Mesenchymal stem cell (in vitro differentiated cells and primary cell): Measurements from ENCODE around the gene PCDHB6.
"Not testable (repeated sequence)": the region's sequence is repeated elsewhere in the genome, so short reads cannot be mapped to it uniquely, and the experiment has no call there.

ENCODE experiments used
- DNase-seq: peaks from one replicate; pipeline ENCODE4 v3.0.0-alpha.2; 2013
- H2AFZ ChIP-seq: one replicate; pipeline ENCODE4 v1.6.1; 2013; ENCODE audit warnings: low read depth, mild to moderate bottlenecking, control low read depth, inconsistent platforms, low read length, moderate library complexity
- H2AK5ac ChIP-seq: 2 replicates; pipeline ENCODE4 v1.6.1; 2013; ENCODE audit warnings: low read length, moderate library complexity, mild to moderate bottlenecking, inconsistent platforms; ENCODE audit not compliant: severe bottlenecking
- H2BK120ac ChIP-seq: one replicate; pipeline ENCODE4 v1.6.1; 2013; ENCODE audit warnings: low read depth, mild to moderate bottlenecking, inconsistent platforms, low read length, moderate library complexity
- H2BK12ac ChIP-seq, 2 experiments: one replicate each; pipeline ENCODE4 v1.6.1; 2013; ENCODE audit warnings: inconsistent platforms in 2 of 2, low read length in 2 of 2, mild to moderate bottlenecking in 2 of 2, moderate library complexity in 2 of 2, control low read depth in 1 of 2
- H2BK15ac ChIP-seq: one replicate; pipeline ENCODE4 v1.6.1; 2013; ENCODE audit warnings: mild to moderate bottlenecking, low read depth, inconsistent platforms; ENCODE audit not compliant: poor library complexity, severe bottlenecking
- H2BK5ac ChIP-seq: 2 replicates; pipeline ENCODE4 v1.6.1; 2013; ENCODE audit warnings: low read depth, mild to moderate bottlenecking, low read length, control low read depth, inconsistent platforms; ENCODE audit not compliant: poor library complexity, severe bottlenecking
- H3K14ac ChIP-seq, 2 experiments: one replicate each; pipeline ENCODE4 v1.6.1; 2013; ENCODE audit warnings: inconsistent platforms in 2 of 2, low read length in 2 of 2, control low read depth in 1 of 2, mild to moderate bottlenecking in 1 of 2, moderate library complexity in 1 of 2
- H3K18ac ChIP-seq, 2 experiments: one replicate each; pipeline ENCODE4 v1.6.1; 2013; ENCODE audit warnings: inconsistent platforms in 2 of 2, low read length in 2 of 2, control low read depth in 1 of 2, low read depth in 1 of 2, mild to moderate bottlenecking in 1 of 2
- H3K23ac ChIP-seq, 2 experiments: one replicate each; pipeline ENCODE4 v1.6.1; 2013; ENCODE audit warnings: inconsistent platforms in 2 of 2, low read length in 2 of 2, mild to moderate bottlenecking in 2 of 2, moderate library complexity in 2 of 2, control low read depth in 1 of 2
- H3K27ac ChIP-seq: 2 replicates; pipeline ENCODE4 v1.5.1; 2013; ENCODE audit warnings: mild to moderate bottlenecking, moderate library complexity, low read length, control low read depth, inconsistent platforms; ENCODE audit not compliant: poor library complexity, severe bottlenecking
- H3K27me3 ChIP-seq, 2 experiments: 2 replicates each; pipeline versions ENCODE4 v1.6.1 to v1.7.0; 2013; ENCODE audit warnings: low read length in 2 of 2, mild to moderate bottlenecking in 2 of 2, moderate library complexity in 2 of 2, control low read depth in 1 of 2, inconsistent platforms in 1 of 2; ENCODE audit not compliant: control insufficient read depth in 1 of 2, insufficient read depth in 1 of 2
- H3K36me3 ChIP-seq, 2 experiments: 2 replicates each; pipeline versions ENCODE4 v1.6.1 to v1.7.0; 2013; ENCODE audit warnings: low read length in 2 of 2, control low read depth in 1 of 2, inconsistent platforms in 1 of 2, low read depth in 1 of 2, mild to moderate bottlenecking in 1 of 2; ENCODE audit not compliant: insufficient read depth in 2 of 2, control insufficient read depth in 1 of 2
- H3K4ac ChIP-seq, 2 experiments: one replicate each; pipeline ENCODE4 v1.6.1; 2013; ENCODE audit warnings: inconsistent platforms in 2 of 2, low read length in 2 of 2, mild to moderate bottlenecking in 2 of 2, moderate library complexity in 2 of 2, control low read depth in 1 of 2, low read depth in 1 of 2
- H3K4me1 ChIP-seq: 2 replicates; pipeline ENCODE4 v1.6.1; 2013; ENCODE audit warnings: low read depth, low read length, control low read depth; ENCODE audit not compliant: control insufficient read depth, insufficient read depth
- H3K4me2 ChIP-seq: 2 replicates; pipeline ENCODE4 v1.6.1; 2013; ENCODE audit warnings: low read length, mild to moderate bottlenecking, inconsistent platforms; ENCODE audit not compliant: poor library complexity, severe bottlenecking
- H3K4me3 ChIP-seq, 2 experiments: 2 replicates each; pipeline versions ENCODE4 v1.5.1 to v1.7.0; 2013; ENCODE audit warnings: low read length in 2 of 2, mild to moderate bottlenecking in 2 of 2, control low read depth in 1 of 2, low read depth in 1 of 2; ENCODE audit not compliant: insufficient read depth in 1 of 2
- H3K79me1 ChIP-seq: replicated peaks from 2 replicates; pipeline ENCODE4 v1.6.1; 2013; ENCODE audit warnings: mild to moderate bottlenecking, control low read depth, low read length, inconsistent platforms; ENCODE audit not compliant: poor library complexity, severe bottlenecking
- H3K9ac ChIP-seq: 2 replicates; pipeline ENCODE4 v1.7.0; 2013; ENCODE audit warnings: mild to moderate bottlenecking, low read length, moderate library complexity
- H3K9me3 ChIP-seq: 2 replicates; pipeline ENCODE4 v1.7.0; 2013; ENCODE audit warnings: mild to moderate bottlenecking, low read length; ENCODE audit not compliant: control insufficient read depth
- H4K8ac ChIP-seq: one replicate; pipeline ENCODE4 v1.6.1; 2013; ENCODE audit warnings: inconsistent platforms, mild to moderate bottlenecking, low read length, moderate library complexity
- H4K91ac ChIP-seq: one replicate; pipeline ENCODE4 v1.6.1; 2013; ENCODE audit warnings: mild to moderate bottlenecking, low read length, inconsistent platforms
- WGBS: methylation state at CpG from one replicate; pipeline ENCODE4 v1.1.7; 2013; ENCODE audit warnings: mixed read lengths; 5-methylcytosine and 5-hydroxymethylcytosine counted together

Gene PCDHB6

DNA sequence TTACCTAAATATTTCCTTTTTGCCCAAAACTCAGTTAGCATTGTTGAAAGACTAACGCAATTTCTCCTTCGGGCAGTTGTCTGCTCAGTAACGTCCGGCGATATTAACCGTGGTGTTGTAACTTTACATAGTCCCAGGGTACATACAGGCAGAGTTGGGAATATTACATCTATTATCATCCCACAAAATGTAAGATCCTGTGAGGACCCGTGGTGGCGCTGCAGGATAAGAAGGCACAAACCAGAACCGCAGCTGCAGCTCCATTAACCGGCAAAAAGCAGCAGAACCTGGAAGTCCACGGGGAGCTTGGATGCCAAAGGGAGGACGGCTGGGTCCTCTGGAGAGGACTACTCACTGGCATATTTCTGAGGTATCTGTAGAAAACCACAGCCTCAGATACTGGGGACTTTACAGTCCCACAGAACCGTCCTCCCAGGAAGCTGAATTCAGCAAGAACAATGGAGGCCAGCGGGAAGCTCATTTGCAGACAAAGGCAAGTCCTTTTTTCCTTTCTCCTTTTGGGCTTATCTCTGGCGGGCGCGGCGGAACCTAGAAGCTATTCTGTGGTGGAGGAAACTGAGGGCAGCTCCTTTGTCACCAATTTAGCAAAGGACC, 27.8 kb downstream of the PCDHB6 start, which contains the start of gene PCDHB8:
TSS of gene PCDHB8 (plus strand) at position 214 of the 615 bp plus-strand sequence. CDS start at position 459, 245 bp downstream.
- H2AFZ ChIP-seq, H2BK5ac ChIP-seq, H3K27ac ChIP-seq, DNase-seq, H3K4me3 ChIP-seq, H3K23ac ChIP-seq, H2BK120ac ChIP-seq, H3K18ac ChIP-seq, H2BK12ac ChIP-seq, H3K36me3 ChIP-seq, H3K14ac ChIP-seq, H3K27me3 ChIP-seq, H2BK15ac ChIP-seq, H3K4me2 ChIP-seq, H3K9ac ChIP-seq, H2AK5ac ChIP-seq, H4K8ac ChIP-seq, H4K91ac ChIP-seq, H3K79me1 ChIP-seq, H3K4ac ChIP-seq, H3K4me1 ChIP-seq: not testable (repeated sequence)
- WGBS: 78% methylated on average over 11 of the region's 18 CpGs
- peaks cover 70% of the 10 kb centered on the region for H3K9me3 ChIP-seq

GRCh38 chr5:141179371-141179770, 29.5 kb downstream of the PCDHB6 start:
- H3K4me3 ChIP-seq, H2BK12ac ChIP-seq, H2AK5ac ChIP-seq, H2BK15ac ChIP-seq, H3K14ac ChIP-seq, H3K27ac ChIP-seq, H3K27me3 ChIP-seq, H3K23ac ChIP-seq, H3K9ac ChIP-seq, H3K18ac ChIP-seq, H4K91ac ChIP-seq, H4K8ac ChIP-seq, H2BK120ac ChIP-seq, H2AFZ ChIP-seq, DNase-seq, H2BK5ac ChIP-seq, H3K4me2 ChIP-seq, H3K79me1 ChIP-seq, H3K36me3 ChIP-seq, H3K4me1 ChIP-seq, H3K4ac ChIP-seq: not testable (repeated sequence)
- WGBS: 90% methylated on average over 2 of the region's 39 CpGs
- H3K9me3 ChIP-seq: peaks cover 71% of the 10 kb centered on the region

DNA sequence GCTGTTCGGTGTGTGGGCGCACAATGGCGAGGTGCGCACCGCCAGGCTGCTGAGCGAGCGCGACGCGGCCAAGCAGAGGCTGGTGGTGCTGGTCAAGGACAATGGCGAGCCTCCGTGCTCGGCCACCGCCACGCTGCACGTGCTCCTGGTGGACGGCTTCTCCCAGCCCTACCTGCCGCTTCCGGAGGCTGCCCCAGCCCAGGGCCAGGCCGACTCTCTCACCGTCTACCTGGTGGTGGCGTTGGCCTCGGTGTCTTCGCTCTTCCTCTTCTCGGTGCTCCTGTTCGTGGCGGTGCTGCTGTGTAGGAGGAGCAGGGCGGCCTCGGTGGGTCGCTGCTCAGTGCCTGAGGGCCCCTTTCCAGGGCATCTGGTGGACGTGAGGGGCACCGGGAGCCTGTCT, 30.0 kb downstream of the PCDHB6 start:
- H3K79me1 ChIP-seq, H3K4me2 ChIP-seq, H3K27ac ChIP-seq, H3K4me1 ChIP-seq, H2BK120ac ChIP-seq, H3K27me3 ChIP-seq, H3K36me3 ChIP-seq, H2BK5ac ChIP-seq, H2BK15ac ChIP-seq, H3K14ac ChIP-seq, H2AFZ ChIP-seq, H4K91ac ChIP-seq, H3K23ac ChIP-seq, H3K9ac ChIP-seq, H2AK5ac ChIP-seq, H2BK12ac ChIP-seq, H3K4ac ChIP-seq, H3K18ac ChIP-seq, H3K4me3 ChIP-seq, H4K8ac ChIP-seq, DNase-seq: not testable (repeated sequence)
- WGBS: 82% methylated on average over 20 of the region's 32 CpGs
- H3K9me3 ChIP-seq: peaks cover 72% of the 10 kb centered on the region

- no CpG with 5 or more reads among the region's 1 CpG for WGBS
- Histone ChIP-seq H3K9me3 (peaks cover 68% of the 10 kb centered on the region), H3K4me2 (no peak overlapping the region)
These were observed 30.5 kb downstream of the PCDHB6 start for GRCh38 chr5:141180313-141180712.

More at GRCh38 chr5:141180313-141180712, 30.5 kb downstream of the PCDHB6 start:
- H3K18ac ChIP-seq: no peak overlapping the region
- H3K27me3 ChIP-seq: no peaks in the 10 kb centered on the region
- no peak overlapping the region for H4K91ac ChIP-seq
- H3K27ac ChIP-seq: no peak overlapping the region
- H2BK15ac ChIP-seq: no peak overlapping the region
- no peak overlapping the region for H3K4ac ChIP-seq
- no peak overlapping the region for H2BK120ac ChIP-seq
- H2BK12ac ChIP-seq: no peak overlapping the region
- no peaks in the 10 kb centered on the region for H3K36me3 ChIP-seq
- no peak overlapping the region for H3K9ac ChIP-seq
- H3K79me1 ChIP-seq: no peaks in the 10 kb centered on the region
- H3K14ac ChIP-seq: no peak overlapping the region
- no peak for DNase-seq
- H3K23ac ChIP-seq: no peak overlapping the region
- no peak overlapping the region for H2AK5ac ChIP-seq
- no peak overlapping the region for H2BK5ac ChIP-seq
- no peak overlapping the region for H3K4me3 ChIP-seq
- H2AFZ ChIP-seq: no peak overlapping the region
- no peaks in the 10 kb centered on the region for H3K4me1 ChIP-seq
- no peak overlapping the region for H4K8ac ChIP-seq
